A673 (cell line): Measurements from ENCODE around the gene RERE.

ENCODE experiments used
- EZH2 ChIP-seq: fragments of 200-600 bp; sonication (generic); IDR thresholded peaks from 2 replicates; pipeline ENCODE4 v1.6.1; 2017; ENCODE audit warnings: borderline replicate concordance, low read depth, mild to moderate bottlenecking, mixed read lengths, antibody characterized with exemption, low read length; ENCODE audit not compliant: poor library complexity, severe bottlenecking
- TF ChIP-seq, protein P1 (sequence below): fragments of 300-800, 200-600 bp; sonication (generic); conservative IDR thresholded peaks from 2 replicates; pipeline ENCODE4 v1.5.1; 2017; ENCODE audit warnings: low read depth, mild to moderate bottlenecking, antibody characterized with exemption, low read length, moderate library complexity, mixed read lengths

DNA sequence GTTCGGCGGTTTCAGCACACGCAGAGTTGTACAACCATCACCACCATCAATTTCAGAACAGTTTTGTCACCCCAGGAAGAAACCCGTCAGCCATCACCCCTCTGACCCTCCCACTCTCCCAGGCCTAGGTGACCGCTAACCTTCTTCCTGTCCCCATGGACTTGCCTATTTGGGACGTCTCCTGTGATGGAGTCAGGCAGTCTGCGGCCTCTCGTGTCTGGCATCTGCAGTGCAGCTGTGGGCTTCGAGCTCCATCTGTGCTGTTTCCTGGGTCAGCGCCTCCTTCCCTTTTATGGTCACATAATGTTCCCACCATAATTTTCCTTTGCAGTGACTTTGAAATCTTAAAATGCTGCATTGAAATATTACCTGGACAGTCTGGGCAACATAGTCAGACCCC lies 475.1 kb downstream of the RERE start:
- TF ChIP-seq, protein P1, sequence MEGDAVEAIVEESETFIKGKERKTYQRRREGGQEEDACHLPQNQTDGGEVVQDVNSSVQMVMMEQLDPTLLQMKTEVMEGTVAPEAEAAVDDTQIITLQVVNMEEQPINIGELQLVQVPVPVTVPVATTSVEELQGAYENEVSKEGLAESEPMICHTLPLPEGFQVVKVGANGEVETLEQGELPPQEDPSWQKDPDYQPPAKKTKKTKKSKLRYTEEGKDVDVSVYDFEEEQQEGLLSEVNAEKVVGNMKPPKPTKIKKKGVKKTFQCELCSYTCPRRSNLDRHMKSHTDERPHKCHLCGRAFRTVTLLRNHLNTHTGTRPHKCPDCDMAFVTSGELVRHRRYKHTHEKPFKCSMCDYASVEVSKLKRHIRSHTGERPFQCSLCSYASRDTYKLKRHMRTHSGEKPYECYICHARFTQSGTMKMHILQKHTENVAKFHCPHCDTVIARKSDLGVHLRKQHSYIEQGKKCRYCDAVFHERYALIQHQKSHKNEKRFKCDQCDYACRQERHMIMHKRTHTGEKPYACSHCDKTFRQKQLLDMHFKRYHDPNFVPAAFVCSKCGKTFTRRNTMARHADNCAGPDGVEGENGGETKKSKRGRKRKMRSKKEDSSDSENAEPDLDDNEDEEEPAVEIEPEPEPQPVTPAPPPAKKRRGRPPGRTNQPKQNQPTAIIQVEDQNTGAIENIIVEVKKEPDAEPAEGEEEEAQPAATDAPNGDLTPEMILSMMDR: no peak
- no peak for TF ChIP-seq EZH2
